Inflammatory macrophage treated with lipopolysaccharide for 1 hour (primary cell): ENCODE data around the gene RAB9A.
"Not testable (repeated sequence)": the region's sequence is repeated elsewhere in the genome, so short reads cannot be mapped to it uniquely, and the experiment has no call there.

Source experiments
- DNase-seq, 2 donors: peaks; one replicate each; pipeline ENCODE4 v3.0.0-alpha.2; 2020 to 2022

RAB9A gene

DNA sequence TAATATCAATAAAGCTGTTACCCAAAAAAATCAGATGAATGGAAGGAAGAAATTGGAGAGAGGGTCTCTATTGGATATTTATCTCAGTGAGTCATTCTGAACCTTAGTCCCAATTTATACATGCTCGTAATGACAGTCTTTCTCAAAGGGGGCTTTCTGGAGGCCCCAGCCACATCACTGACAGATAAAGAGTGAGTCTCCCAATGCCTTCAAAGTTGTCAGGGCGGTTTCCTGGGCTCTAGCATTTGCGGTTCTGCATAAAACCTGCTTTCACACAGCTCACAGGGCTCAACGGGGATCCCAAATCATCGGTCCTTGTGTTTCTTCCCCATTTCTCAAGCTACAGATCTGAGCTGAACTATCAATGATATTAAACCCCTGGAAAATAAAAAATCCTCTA, 18.7 kb upstream of the RAB9A start:
- DNase-seq, result no peak

DNA sequence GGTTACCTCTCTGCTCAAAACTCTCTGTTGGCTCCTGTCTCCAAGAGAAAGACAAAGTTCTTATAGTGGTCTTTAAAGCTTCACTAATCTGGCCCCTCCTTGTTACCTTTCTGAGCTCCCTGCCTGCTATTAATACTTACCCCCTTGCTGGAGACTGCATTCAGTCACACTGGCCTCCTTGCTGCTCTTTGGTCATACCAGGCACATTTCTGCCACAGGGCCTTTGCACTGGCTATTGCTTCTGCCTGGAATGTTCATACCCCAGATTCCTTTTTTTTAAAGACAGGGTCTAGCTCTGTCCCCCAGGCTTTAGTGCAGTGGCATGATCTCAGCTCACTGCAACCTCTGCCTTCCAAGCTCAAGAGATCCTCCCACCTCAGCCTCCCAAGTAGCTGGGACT, 15.9 kb upstream of the RAB9A start:
- no peak for DNase-seq

DNA sequence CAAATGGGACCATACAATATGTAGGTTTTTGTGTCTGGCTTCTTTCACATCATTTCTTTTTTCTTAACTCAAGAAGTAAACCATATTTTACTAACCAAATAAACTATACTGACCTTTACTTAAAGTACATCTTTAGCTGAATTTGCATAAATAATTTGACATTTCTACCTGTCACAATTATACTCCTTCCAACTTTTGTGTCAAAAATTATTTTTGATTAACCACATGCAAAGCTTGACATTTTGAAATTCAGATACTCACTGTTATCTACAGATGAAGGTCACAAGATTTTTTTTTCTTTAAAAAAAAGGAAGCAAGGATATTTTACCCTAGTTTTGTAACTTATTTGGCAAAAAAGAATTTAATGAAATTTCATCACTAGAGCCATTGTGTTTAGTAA, 12.0 kb upstream of the RAB9A start:
- DNase-seq, result peak in 1 of 2 donors; percentile 51

- not testable (repeated sequence) for DNase-seq
Observed at GRCh38 chrX:13679700-13680099, 9.2 kb upstream of the RAB9A start.

DNA sequence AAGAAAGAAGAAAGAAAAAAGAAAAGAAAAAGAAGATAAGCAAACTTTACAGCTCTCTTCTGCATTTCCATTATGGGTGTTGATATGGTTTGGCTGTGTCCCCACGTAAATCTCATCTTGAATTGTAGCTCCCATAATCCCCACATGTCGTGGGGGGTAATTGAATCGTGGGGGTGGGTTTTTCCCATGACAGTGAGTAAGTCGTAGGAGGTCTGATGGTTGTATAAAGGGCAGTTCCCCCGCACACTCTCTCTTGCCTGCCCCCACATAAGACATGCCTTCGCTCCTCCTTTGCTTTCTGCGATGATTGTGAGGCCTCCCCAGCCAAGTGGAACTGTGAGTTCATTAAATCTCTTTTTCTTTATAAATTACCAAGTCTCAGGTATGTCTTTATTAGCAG, 7.3 kb upstream of the RAB9A start:
- DNase-seq, result no peak

GRCh38 chrX:13684361-13684760, 4.6 kb upstream of the RAB9A start:
- no peak for DNase-seq

DNA sequence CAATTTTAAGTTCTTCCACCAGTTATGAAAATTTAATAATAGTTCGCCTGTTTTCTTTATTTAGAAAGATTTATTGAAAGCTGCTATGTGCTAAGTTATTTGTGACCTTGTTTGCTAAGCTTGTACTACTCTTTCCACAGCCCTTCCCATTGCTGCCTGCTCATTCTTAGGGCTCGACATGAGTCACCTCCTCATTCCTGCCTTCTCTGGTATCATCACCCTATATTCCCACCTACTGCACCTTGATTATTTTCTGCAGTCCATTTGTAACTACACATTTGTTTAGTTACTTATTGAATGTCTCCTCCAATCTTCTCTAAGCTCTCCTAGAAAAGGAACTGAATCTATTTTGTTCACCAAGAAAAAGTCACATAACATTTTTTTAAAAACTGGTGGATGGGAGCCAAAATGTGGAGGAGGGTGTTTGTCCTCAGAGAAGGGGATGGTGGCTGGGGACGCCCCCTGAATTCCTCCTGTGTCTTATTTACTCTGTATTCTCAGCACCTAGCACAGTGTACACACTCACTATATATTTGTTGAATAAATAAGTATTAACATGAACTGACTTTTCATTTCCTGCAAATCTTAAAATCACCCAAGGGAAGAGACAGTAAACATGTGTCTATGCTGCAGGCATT, 3.7 kb upstream of the RAB9A start:
- no peak for DNase-seq

DNA sequence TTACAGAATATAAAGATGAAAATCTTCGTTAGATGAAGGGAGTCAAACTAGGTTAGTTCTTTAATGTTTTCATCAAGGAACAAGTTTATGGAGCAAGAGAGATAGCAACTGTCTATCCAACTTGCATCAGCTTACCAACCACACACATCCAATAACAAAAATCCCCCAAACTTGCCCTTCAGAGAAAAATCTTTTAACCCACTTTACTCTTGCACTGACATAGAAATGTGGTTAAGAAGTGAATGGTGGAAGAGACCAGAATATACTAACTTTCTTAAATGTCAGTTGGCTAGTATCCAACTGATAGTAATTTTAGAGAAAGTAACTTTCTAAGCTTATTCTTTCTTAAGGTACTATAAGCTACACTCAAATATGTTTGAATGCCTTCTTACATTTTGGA, 1.7 kb upstream of the RAB9A start:
- peak in 1 of 2 donors; percentile 31 for DNase-seq

GRCh38 chrX:13688384-13688957, 457 bp upstream of the RAB9A start:
- DNase-seq, result no peak

GRCh38 chrX:13689741-13690211, 848 bp downstream of the RAB9A start:
- peak in 1 of 2 donors; percentile 29 for DNase-seq

GRCh38 chrX:13690836-13691235, 1.9 kb downstream of the RAB9A start:
- DNase-seq, result no peak

DNA sequence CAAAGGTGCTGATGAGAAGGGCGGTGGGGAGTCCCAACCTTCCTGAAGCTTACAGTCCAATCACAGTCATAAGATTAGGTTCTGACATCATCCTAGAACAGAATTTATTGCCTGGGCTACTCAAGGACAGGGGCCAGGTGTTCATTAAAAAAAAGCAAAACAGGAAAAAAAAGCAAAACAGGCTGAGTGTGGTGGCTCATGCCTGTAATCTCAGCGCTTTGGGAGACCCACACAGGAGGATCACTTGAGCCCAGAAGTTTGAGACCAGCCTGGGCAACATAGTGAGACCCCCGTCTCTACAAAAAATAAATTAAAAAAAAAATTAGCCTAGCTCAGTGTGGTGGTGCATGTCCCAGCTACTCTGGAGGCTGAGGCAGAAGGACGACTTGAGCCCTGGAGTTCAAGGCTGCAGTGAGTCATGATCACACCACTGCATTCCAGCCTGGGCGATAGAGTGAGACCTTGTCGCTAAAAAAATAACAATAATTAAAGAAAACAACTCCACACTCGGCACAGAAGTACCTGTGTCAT, 3.0 kb downstream of the RAB9A start:
- no peak for DNase-seq

GRCh38 chrX:13692771-13693231, 3.9 kb downstream of the RAB9A start:
- no peak for DNase-seq

DNA sequence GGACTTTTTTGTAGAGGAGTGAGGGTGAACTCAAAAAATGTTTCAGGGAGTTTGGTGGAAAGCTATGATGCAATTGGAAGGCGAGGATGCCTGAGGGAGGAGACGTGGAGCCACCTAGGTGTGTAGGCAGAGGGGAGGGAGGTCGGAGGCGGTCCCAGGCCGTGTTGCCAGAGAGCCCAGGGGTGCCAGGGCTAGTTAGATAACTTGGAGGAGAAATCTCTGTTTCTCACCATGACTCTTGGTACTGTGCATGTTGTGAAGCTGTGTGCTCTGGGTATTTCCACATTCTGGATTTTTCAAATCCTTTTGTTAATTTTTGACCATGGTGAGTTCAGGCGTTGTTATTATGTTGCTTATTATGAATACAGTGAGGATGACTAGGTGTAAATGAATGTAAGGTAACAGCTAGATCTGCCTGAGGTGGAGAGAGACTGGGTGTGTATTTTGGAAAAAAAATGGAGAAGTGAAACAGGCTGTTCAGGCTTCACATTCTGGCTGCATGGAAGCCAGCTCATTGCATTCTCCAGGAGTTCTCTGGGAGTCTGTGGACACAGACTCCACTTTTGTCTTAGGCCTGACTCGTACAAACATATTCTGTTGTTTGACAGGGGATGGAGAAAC, 4.5 kb downstream of the RAB9A start:
- no peak for DNase-seq

DNA sequence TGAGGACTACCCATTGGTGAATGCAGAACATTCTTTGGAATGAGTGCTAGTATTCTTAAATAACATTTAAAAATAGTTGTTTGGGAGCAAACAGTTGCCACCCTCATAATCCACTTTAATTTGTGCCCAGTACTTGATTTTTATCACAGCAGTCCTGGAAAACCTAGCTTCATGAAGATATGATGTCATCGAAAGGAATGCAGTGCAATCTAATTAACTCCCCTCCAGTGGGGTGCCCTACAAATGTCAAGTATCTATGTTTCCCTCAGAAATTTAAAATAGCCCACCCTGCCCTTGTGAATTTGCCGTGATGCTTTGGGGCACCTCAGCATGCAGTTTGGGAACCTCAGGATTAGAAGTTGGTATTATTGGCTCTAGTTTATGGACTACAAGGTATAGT, 5.4 kb downstream of the RAB9A start:
- no peak for DNase-seq

DNA sequence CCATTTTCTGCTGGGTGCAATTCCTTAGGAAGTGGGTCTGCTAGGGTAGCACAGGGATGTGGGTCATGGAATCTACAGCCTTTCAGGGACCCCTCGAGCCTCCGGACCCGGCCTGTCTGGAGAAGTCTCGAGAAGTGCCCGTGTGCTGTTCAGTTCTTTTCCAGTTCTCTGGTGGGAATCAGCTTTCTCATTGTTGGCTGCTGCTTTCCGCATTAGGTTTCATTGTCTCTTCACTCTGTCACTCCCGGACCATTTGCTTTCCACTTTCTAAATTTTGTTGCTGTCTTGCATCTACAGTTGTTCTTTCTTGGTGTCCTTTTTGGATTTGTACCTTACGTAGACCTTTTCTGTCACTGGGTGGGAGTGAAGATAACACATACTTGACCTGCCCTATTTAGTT, 6.1 kb downstream of the RAB9A start:
- DNase-seq, result no peak

DNA sequence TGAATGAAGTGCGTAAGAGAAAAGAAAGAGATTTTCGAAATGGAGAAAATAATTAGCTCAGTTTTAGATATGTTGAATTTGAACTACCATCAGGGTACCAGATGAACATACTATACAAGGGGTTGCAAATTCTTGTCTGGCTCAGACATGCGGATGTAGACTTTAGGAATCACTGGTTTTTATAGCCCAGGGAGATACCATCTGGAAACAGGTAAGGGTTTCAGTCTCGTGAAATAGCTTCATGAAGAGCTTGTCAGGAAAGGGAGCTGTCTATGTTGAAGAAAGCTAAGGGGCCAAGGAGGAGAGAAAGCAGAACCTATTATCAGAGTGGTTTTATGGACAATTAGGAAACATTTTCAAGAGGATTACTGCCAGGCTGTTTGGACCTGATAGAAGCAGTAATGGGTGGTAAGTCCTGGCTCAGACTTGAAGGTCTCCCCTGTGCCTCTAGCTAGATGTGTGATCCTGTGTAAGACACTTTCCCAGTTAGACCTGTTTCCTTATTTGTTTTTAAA, 6.7 kb downstream of the RAB9A start:
- DNase-seq, result no peak

DNA sequence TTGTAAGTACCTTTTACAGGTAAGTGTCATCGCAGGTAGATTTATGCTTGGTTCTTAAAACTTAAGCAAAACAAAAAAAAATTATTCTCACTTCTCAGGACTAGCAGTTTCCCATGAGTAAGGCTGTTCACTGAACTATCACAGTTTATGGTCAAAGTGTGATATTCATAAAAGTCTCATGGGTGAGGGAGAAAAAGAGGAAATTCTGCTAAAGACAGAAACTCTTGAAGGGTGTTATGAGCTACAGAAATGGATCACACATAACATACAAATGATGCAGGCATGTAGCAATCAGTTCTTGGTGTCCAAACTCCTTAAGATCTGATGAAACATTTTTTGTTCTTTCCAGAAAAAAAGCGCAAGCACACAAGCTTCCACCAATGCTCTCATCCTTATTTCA, 8.5 kb downstream of the RAB9A start:
- peak; percentile 61 to 76 for DNase-seq

DNA sequence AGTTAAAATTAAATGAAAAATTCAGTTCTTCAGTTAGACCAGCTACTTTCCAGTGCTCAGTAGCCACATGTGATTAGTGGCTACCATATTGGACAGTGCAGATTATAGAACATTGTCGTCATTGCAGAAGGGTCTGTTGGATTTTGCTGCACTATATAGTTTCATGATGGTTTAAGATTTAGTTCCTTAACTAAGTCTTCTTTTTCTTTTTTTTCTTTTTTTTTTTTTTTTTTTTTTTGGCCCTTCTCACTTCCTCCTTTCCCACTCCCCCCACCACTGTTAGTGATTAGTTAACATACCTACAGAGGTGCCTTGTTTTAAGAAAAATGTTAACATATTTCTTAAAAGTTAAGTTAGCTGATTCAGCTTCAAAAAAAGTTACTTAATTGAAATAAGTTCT, 9.0 kb downstream of the RAB9A start:
- no peak for DNase-seq

DNA sequence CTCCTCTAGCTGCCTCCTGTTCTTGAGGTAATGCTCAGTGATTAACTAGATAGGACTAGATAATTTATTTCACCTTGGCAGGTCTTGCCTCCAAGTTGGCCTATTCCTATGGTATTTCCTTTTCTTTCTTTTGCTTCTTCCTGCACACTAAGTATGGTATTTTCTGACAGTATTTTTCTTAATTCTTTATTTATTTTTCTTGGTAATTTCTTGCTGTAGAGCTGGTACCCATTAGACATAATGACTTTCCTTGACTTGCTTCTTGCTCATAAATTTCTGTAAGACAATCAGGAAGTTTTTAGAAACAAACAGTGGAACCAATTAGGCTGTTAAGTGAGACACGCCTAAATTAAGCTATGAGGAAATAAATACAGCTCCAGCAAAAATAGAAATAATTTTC, 9.5 kb downstream of the RAB9A start:
- no peak for DNase-seq

DNA sequence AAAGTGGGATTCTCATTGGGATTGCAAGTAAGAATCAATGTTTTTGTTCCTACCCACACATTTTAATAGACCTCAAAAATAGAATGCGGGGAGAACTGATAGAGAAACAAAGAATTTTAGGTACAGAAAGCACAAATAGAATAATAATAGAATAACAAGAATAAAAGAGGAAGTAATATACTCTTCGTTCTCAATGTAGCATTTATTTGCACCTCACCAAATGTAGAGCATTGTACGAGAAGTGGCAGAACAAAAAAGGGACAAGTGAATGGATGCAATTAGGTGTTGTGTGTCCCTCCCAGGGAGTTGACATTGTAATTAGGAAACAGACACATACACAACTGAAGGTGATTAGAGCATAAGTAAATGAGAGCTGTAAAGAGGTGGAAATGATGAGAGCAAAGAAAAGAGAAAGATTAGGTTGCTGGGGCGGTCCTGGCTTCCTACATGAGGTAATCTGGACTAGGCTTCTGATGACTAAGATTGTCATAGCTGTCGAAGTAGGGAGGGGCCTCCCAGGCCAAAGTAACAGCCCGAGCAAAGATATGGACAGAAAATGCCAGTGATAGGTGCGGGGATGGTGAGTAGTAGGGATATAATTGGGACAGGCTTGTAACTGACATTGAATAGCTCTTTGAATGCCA, 10.4 kb downstream of the RAB9A start:
- peak in 1 of 2 donors; percentile 21 for DNase-seq

DNA sequence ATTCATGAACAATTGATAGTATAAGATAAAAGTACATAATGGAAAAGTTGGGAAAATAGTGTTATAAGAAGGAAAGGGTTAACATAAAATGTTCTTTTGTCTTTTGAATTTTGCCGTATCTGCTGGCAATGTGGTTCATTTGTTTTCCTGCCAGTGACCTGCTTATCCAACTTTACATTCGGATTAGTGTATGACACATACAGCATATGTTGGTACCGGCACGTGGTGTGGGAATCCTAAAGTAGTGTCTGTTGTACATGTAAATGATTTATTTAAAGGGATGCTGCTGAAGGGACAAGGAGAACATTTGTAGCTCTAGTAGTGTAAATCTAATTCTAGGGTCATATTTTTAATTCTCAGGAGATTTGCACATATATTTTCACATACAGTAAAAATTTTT, 11.5 kb downstream of the RAB9A start:
- DNase-seq, result no peak

DNA sequence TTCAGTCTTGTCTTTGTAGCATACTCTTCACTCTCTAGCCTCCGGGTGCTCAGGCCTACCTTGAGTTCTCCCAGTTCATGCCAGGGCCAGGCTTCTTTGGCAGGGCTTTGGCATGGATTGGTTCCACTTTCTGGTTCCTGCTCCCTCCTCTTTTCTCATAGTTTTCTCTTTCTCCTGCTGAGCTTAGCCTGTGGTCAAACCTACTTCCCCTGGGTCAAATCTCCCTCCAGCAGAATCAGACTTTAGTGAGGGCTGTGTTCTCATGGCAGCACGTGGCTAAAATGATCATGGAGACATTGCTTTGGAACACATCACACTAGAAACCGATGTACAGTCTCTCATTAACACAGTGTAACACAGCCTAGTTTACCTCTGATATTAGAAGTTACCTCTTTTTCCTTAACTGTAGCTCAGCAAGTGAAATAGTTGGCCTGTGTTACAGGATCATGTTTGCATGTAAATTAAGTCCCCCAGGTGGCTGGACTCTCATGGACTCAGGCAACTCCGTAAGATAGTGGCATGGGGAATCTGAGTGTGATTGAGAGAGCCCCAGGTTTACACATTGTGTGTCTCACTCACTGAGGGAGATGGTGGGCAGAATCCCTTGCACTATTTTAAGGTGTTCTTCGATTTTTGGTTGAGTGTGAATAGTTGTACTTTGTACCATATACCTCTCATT, 13.3 kb downstream of the RAB9A start:
- no peak for DNase-seq
